NCI-H128 (cell line): Measurements from ENCODE around the gene DNAJC1.
"Not testable (repeated sequence)": the region's sequence is repeated elsewhere in the genome, so short reads cannot be mapped to it uniquely, and the experiment has no call there.

Source experiments
- DNase-seq: peaks from one replicate; lab custom pipeline; 2025; ENCODE audit not compliant: unreplicated experiment; lab: John Stamatoyannopoulos, UW

DNAJC1 gene

DNA sequence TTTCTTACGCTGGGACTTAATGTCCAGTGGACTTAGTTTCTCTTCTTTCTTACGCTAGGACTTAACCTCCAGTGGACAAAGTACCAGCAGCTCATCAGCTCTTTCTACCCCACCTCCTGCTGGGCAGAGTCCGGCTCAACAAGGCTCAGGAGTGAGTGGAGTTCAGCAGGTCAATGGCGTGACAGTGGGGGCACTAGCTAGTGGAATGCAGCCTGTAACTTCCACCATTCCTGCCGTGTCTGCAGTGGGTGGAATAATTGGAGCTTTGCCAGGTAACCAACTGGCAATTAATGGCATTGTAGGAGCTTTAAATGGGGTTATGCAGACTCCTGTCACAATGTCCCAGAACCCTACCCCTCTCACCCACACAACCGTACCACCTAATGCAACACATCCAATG lies 269.8 kb downstream of the DNAJC1 start:
- no peak for DNase-seq

DNA sequence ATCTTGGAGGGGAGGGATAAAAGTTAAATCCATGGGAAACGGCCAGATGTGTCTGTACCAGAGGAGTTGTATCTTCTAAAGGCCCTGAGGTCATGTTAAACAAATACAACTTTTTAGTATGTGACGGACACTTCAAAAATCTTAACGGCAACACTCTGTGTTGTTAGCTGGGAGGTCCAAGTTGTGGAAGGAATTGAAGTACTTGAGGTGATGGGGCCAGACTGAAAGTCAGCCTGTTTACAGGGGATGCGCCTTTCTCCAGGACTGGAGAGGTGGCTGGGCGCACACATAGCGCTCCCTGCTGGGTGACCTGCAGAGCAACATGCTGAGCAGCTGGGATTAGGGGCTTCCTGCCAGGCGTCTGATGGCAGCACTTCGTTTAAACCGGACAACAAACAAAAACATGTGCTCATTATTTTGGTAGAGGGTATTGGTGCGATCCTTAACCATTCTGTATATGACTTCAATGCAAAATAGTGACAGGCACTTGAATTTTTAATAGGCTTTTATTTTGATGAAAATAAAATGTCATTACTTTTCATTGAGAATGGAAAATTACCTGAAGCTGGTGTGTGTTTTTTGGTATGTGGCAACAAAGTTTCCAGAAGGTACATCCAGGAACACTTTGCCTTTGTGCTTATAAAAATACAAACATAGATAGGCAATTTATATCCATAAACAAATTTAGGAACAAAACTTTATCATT lies 271.3 kb downstream of the DNAJC1 start:
- no peak for DNase-seq

DNA sequence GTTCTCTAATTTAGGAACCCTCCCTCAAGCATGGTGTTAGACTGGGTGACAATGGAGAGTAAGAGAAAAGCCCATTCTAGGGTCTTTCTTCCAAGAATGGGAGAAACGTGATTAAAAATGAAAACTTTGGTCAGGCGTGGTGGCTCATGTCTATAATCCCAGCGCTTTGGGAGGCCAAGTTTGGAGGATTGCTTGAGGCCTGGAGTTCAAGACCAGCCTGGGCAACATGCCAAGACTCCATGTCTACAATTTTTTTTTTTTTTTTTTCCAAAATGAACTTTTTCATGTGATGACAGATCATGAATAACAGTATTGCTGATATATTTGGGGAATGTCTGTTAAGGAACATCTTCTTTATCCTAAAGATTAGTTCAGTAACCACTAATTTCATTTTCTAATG lies 274.9 kb downstream of the DNAJC1 start:
- no peak for DNase-seq

DNA sequence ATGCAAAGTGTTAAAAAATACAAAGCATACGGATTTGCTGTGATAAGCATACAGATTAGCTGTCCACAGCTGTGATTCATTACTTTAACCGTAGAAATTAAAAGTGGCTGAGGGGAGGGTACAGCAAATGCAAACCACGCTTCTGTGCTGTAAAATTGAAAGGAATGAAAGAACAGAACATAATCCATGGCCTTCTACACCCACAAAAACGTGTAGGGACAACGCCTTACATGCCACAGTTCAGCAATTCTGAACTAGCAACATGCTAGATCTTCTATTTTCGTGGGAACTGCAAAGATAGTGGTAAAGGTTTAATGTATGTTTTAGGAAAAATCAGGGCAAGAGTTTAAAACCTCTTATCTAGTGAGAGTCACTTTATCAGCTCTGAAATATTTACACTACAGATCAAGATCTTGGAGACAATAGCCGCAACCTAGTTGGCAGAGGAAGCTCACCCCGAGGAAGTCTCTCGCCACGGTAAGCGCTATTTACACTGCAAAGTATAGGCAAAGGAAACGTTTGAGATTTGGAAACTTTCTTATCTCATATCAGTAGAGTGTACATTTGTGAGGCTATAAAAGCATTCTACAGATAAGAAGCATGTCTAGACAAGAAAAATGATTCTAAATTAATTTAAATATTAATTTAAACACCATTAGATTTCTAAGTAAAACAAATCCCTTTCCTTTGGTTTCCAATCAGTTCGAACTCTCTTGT lies 275.9 kb downstream of the DNAJC1 start:
- no peak for DNase-seq

DNA sequence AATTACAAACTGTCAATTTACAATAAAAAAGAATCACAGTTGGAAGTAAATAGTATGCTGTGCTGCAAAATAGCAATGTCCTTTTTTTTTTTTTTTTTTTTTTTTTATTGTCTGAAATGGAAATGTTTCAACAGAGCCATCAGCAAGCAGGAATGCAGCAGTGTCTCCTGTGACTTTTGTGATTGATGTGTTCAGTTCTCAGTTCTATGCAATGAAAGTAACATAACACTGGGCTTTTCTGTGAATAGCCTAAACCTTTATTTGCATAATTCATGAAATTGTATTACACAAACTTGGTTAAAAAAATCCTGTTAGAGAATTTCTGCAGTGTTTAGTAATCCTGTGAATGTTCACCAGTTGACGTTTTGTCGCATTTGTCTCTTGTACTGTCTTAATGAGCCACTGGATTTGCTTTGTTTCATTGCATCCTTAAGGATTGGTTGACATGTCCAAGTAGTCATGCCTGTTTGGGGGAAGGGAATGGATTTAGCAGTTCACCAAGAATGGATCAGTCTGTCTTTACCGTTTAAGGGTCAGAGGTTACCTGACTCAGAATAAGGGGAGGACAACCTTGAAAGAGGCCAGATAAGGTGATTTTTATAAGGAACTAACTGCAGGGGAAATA lies 276.8 kb downstream of the DNAJC1 start:
- no peak for DNase-seq

DNA sequence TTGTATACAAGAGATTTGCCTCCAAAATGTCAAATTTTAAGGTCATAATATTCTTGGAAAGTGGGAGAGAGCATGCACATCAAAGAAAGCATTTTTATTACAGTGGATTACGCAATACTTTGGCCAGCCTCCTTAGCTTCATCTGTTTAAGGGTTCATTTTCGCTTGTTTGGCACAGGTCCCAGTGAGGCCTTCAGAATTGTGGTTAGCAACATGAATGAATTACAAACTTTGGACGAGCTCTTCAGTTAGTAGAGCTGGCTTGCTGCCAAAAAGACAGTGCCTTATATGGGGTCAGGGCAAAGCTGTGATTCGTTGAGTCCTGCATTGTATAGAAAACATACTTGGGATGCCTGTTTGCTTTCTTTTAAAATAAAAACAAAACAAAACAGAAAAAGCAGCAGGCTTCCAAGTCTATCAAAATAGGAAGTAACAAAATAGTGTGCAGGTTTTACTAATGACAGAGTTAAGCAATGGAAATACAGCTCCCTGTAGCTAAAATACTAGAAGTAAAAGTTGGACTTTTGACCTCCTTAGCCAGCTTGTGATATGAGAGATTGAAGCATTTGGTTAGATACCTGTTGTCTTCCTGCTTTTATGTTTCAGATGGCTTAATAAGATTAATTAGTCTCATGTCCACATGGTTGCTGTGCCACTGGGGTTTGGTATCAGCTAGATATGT lies 278.7 kb downstream of the DNAJC1 start:
- DNase-seq: peak; percentile 94

DNA sequence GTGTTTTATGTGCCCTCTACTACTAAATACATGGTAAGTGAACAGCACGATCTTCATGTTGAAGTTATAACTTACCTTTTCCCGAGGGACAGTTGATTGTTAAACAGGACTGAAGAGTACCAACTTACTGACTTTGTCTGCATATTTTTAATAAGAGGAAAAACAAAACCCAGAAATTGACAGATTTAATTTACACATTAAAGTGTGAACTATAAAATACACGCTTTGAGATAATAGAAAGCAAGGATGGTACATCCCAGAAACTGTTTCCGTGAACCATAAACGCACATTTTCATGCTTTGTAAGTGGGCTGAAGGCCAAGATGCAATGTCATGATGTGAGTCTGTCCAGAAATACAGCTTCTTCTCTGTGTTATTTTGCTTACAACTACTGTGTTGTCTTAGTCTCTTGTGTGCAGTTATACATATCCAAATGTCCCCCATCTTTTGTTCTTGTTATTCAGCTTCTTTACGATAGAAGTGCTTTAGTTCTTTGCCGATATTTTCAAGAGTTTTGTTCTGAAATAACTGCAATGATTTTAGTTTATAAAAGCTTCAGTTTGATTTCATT lies 279.4 kb downstream of the DNAJC1 start:
- DNase-seq: no peak

DNA sequence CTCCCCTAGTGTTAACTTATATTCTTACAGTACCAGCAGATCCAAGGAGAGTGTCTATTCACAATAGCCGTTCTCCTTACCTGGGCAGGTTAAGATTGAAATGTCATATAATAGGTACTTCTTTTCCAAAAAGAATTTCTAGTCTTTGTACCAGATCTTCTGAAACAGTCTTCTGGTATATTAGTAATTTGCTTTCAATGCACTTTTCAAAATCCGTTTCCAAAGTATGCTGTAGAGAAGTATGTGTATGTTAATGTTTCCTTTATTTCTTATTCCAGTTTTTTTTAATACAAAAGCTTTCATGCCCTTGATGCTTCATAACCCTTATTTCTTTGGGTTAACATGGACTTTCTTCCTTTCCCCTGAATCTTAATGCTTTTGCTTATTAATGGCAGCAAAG lies 281.3 kb downstream of the DNAJC1 start:
- DNase-seq: no peak

DNA sequence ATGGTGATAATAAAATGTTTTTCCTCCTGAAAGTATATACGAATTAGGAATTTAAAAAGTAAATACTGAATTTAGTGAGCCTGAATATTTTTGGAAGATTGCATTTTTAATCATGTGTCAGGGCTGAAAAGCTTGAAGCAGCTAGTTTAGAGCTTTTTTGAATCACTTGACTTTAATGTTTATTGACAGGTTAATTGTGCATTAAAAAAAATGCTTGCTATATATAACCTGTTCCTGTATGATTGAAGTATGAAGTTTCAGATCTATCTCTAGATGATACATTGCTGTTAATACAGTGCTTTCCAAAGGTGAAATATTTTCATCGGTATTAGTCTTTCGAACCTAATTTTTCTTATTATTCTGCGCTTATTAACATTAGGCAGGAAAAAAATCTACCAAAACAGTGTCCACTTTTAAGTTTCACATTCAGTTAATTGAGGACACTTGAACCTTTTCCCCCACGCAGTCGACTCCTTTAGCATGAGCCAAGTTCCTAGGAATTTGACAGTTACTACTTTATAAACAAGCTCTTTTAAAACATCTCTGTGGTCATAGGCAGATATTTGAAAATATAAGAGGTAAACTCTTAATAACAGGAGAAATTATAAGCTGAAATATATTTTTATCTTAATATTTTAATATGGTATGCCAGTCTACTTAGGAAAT lies 282.4 kb downstream of the DNAJC1 start:
- DNase-seq: no peak

DNA sequence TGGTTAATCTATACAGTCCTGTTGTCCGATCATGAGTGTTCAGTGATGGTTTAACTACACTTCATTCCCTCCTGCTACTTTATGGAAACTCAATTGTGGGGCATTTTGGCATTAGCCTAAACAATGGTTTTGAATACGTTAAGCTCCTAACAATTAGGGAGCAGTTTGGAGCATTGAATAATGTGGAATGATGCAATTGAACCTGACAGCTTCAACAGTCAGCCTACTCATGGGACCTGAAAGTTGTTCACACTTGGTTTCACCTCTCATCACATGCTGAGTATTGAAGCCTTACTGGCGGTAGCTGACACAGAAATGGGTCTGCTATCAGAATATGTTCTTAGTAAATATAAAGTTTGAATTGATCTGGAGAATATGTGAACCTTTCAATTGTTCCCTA lies 283.4 kb downstream of the DNAJC1 start:
- no peak for DNase-seq

DNA sequence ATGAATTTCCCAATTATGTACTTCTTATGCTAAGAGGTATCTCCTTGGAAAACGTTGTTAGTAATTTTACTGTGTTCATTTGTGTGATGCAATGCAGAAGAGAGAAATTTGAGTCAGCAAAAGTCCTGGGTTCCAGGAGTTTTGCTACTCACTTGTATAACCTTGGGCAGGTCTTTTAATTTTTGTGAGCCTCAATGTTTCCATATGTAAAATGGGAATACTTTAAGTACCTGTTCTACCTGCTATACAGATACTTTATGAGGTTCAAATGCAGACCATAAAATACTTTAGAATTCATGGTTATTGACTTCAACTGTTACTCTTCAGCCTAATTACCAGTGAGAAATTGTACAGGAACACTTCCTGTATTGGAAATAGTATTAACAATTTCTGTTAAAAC lies 284.0 kb downstream of the DNAJC1 start:
- DNase-seq: no peak

DNA sequence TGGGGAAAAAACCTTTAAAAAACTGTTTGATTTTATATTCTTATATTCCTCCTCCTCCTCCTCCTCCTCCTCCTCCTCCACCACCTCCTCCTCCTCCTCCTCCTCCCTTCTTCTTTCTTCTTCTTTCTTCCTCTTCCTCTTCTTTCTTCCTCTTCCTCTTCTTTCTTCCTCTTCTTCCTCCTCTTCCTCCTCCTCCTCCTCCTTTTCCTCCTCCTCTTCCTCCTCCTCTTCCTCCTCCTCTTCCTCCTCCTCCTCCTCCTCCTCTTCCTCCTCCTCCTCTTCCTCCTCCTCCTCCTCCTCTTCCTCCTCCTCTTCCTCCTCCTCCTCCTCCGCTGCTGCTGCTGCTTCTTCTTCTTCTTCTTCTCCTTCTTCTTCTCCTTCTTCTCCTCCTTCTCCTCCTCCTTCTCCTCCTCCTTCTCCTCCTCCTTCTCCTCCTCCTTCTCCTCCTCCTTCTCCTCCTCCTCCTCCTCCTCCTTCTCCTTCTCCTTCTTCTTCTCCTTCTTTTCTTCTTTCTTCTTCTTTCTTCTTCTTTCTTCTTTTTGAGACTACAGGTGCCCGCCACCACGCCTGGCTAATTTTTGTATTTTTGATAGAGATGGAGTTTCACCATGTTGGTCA lies 286.0 kb downstream of the DNAJC1 start:
- DNase-seq: not testable (repeated sequence)

DNA sequence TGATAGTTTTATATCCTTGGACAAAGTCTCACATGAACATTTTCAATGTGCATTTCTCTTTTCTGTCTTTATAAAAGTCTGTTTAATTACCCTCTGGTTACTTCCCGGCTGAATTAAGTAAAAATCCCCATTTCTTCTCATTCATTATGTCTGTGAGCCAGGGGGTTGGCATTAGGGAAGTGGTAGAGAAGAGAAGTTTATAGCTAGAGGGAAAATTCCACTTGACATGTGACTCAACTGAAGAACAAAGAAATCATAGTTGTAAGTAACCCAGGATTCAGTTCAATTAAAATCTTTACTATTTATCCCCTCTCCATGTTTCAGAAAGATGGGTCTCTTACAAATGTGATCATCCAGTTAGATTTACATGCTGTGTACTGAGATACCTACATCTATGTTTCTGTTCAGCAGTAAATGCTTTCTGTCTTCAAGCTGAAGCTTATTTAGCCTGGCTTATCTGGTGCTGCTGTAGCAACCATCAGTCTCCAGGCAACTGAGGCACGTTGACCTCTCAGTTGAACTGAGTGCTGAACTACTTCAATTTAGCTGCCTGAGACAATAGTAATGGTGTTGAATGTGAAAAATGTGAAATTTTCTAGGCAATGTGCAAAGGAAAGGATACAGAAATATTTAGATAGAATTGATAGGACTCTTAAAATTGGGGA lies 287.9 kb downstream of the DNAJC1 start:
- DNase-seq: no peak

DNA sequence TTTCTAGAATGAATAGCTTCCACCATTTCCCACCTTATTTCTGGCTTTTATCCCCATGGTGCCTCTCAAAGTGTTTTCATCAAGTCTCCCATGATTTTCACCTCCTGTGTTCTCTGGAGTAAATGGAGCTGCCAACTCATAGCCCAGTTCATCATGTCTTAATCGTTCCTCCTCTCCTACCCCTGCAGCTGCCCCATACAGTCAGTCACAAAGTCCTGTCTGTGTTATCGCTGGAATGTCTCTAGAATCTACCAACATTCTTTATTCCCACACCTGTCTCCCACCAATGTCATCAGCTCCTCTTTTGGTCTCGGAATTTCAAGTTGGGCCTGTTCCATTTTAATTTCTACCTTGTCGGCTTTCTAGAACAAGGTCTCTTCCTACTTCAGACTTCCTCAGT lies 290.6 kb downstream of the DNAJC1 start:
- DNase-seq: no peak

DNA sequence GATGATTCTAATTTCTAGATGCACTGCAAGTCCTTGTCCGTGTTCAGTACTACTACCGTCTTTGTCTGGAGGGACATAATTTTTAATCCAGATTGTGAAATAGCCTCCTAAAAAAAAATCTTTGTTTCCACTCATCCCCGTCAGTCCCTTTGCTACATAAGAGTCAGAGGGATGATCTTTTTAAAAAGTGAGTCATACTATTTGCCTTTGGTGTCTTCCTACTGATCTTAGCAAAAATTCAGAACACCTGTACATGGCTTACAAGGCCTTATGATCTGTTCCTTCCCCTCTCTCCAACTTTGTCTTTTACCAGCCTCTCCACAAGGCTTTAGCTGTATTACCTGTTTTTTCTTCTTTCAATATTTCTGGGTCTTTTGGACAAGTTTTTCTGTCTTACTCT lies 296.0 kb downstream of the DNAJC1 start:
- DNase-seq: no peak
